HG03175 (cell line): ENCODE measurements around the gene E2F1.
"Not testable (repeated sequence)": the region's sequence is repeated elsewhere in the genome, so short reads cannot be mapped to it uniquely, and the experiment has no call there.

Source experiments
- ATAC-seq: cut with Tn5 transposase; IDR thresholded peaks from one replicate; pipeline ENCODE4 v1.9.1; 2021; ENCODE audit warnings: mild to moderate bottlenecking, moderate library complexity; ENCODE audit not compliant: unreplicated experiment

Gene E2F1

DNA sequence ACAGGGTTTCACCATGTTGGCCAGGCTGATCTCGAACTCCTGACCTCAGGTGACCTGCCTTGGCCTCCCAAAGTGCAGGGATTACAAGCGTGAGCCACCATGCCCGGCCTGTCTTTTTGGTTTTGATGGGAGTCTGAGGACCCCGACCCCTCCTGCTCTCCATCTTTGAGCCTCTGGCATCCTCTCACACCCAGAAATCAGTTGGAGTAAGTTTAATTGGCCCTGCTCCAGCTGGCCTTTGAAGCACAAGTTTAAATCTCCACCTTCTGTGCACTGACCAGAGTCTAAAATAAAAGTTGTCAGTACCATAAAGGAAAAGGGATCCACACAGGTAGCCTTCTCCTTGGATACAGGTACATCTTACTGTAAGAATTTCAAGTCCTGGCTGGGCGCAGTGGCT lies 40.0 kb downstream of the E2F1 start:
- ATAC-seq: no peak

GRCh38 chr20:33645396-33645795 lies 40.8 kb downstream of the E2F1 start:
- no peak for ATAC-seq

- ATAC-seq: no peak
These were observed 41.2 kb downstream of the E2F1 start for GRCh38 chr20:33645072-33645358.

DNA sequence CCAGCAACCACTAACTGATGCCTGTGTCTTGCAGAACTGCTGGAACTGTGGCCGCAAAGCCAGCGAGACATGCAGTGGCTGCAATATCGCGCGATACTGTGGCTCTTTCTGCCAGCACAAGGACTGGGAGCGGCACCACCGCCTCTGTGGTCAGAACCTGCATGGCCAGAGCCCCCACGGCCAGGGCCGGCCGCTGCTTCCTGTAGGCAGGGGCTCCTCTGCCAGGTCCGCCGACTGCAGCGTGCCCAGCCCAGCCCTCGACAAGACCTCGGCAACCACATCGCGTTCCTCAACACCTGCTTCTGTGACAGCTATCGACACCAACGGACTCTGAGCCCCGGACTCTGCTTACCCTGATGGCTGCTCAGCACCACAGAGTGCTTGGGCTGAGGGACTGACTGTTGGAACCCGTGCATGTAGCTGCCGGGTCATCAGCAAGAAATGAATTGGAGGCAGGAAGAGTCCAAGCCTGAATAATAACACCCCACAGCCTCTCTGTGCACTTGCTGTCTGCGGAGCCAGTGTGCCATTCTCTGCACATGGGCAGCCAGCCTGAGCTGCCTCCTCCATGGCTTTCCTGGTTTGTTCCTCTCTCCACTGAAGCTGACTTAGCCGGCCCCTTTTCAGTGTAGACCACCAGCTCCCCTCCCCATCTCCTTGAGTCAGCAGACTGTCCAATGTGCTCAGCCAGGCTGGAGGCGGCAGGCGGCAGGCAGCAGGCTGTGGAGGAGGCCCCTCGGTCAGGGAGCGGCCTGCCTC lies 41.7 kb downstream of the E2F1 start:
- ATAC-seq: no peak

DNA sequence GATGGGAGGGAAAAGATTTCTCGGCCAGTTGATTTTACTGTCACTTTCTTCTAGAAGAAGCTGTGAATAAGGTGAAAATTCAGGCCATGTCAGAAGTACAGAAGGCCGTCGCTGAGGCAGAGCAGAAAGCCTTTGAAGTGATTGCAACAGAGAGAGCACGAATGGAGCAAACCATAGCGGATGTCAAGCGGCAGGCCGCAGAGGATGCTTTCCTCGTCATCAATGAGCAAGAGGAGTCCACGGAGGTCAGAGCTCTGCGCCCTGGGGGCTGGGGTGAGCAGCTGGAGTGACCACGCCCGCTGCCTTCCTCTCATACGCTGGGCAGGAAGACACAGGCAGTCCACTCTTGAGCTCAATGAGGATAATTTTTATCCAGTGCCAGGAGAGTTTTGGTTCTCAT lies 45.9 kb downstream of the E2F1 start:
- no peak for ATAC-seq

GRCh38 chr20:33636776-33637175 lies 49.4 kb downstream of the E2F1 start:
- no peak for ATAC-seq

DNA sequence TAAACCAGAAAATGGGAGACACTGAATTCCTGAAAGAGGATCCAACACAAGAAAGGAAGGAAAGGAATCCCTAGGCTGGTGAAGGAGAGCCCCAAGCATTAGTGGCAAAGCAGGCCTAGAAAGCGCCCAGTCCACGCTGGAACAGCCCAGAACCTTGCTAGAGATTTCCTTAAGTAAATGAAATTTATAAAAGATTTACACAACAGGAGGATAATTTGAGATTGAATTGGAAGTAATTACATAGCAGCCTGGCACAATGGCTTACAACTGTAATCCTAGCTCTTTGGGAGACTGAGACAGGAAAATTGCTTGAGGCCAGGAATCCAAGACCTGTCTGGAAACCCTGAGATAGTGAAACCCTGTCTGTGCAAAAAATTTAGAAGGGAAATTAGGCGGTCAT lies 50.8 kb downstream of the E2F1 start:
- no peak for ATAC-seq

GRCh38 chr20:33631910-33632309 lies 54.3 kb downstream of the E2F1 start:
- not testable (repeated sequence) for ATAC-seq

DNA sequence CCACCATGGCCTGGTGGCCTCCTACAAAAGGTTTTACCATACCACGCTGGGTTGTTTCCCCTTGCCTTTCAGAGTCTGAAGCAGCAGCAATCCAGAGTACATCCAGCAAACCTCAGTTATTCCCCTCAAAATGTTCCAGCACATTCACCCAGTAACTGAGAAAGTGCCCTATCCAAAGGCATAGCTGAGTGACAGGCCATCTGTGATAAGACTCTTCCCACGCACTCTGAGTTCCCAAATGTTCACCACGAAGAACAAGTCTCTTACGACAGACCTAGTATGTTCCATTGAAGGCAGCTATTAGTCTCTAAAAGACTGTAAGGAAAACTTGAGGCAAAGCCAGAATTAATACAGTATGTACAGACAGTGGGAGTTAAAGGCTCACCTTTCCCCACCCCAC lies 55.7 kb downstream of the E2F1 start:
- no peak for ATAC-seq

DNA sequence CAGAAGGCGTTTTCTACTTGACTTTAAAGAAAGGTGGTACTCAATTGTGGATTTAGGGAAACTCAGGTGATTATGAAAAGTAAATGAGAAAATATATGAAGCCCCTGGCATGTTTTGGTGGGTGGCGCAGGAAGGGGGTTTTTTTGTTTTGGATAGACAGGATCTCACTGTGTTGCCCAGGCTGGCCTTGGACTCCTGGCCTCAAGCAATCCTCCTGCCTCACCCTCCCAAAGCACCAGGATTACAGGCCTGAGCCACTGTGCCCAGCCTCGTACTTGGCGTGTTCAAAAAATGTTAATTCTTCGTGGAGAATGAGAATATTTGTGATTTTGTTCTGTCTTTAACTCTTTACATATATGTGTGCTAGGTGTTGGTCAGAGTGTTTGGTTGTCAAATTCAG lies 56.2 kb downstream of the E2F1 start:
- no peak for ATAC-seq

DNA sequence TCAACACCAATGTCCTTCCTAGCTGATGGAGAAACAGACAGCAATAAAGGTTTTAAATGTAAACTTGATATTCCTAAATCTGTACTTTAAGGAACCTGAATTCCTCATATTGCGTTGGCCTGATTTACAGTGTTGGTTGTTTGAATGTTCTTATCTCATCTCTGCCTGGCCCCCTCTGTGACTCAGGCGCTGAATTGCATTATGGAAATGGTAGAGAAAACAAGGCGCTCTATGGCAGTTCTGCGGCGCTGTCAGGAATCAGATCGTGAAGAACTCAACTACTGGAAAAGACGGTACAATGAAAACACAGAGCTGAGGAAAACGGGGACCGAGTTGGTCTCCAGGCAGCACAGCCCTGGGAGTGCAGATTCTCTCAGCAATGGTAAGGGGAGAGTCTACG lies 56.7 kb downstream of the E2F1 start:
- ATAC-seq: no peak

GRCh38 chr20:33627577-33628216 lies 58.5 kb downstream of the E2F1 start:
- ATAC-seq: no peak

DNA sequence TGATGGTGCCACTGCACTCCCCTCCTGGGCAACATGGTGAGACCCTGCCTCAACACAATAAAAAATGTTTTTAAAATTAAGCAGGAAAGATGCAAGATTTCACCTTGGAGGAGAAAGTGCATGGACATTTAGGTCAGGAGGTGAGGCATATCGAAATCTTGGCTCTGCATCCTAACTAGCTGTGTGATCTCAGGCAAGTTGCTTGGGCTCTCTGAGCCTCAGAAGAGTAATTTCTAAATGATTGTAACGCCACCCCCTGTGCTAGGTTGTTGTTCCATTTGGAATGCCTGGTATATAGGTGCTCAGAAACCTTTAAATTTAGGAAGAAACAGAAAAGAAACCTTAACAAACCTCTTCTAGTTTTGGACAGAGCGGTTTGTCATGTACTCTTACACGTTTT lies 60.0 kb downstream of the E2F1 start:
- ATAC-seq: no peak
